Gastroesophageal sphincter (tissue), 4 donors: ENCODE results near the gene TESMIN. TPM values are rescaled to one million over a fixed set of nuclear protein-coding genes. Genes with fewer than 3 reads are reported as not detected.

Source experiments
- ATAC-seq: fragments of 150-250 bp; one replicate; pipeline ENCODE4 v1.9.1; 2016; ENCODE audit warnings: mild to moderate bottlenecking, moderate library complexity
- H3K27ac ChIP-seq, 4 donors: fragments of 200-600 bp; sonication (generic) in 3 of 4; 1 replicate in 3 of 4; 2 replicates in 1 of 4; pipeline ENCODE4 v1.5.1; 2016 to 2019
- H3K27me3 ChIP-seq: fragments of 200-600 bp; sonication (generic); one replicate; pipeline ENCODE4 v1.5.1; 2019
- H3K36me3 ChIP-seq, 2 donors: fragments of 200-600 bp; sonication (generic); one replicate each; pipeline ENCODE4 v1.5.1; 2019; ENCODE audit warnings: control low read depth in 1 of 2
- H3K4me1 ChIP-seq, 3 donors: fragments of 200-600 bp; sonication (generic); 1 replicate in 2 of 3; 2 replicates in 1 of 3; pipeline ENCODE4 v1.5.1; 2016 to 2019; ENCODE audit warnings: control low read depth in 2 of 3
- H3K4me3 ChIP-seq, 2 donors: fragments of 200-600 bp; sonication (generic); one replicate each; pipeline ENCODE4 v1.5.1; 2019; ENCODE audit warnings: mild to moderate bottlenecking in 1 of 2, moderate library complexity in 1 of 2
- H3K9me3 ChIP-seq, 3 donors: fragments of 200-600 bp; sonication (generic); one replicate each; pipeline ENCODE4 v1.5.1; 2017 to 2019; ENCODE audit warnings: control low read depth in 2 of 3
- EP300 ChIP-seq: sonication (generic); formaldehyde crosslinking; IDR thresholded peaks from one replicate; pipeline ENCODE4 v1.6.1; 2017; ENCODE audit warnings: antibody characterized with exemption, mild to moderate bottlenecking
- POLR2A ChIP-seq, 2 donors: fragments of 450-650 bp; IDR thresholded peaks; one replicate each; pipeline ENCODE4 v1.6.1; 2017; ENCODE audit warnings: antibody characterized with exemption in 2 of 2, mild to moderate bottlenecking in 2 of 2, moderate library complexity in 1 of 2
- POLR2AphosphoS5 ChIP-seq: sonication (generic); formaldehyde crosslinking; IDR thresholded peaks from one replicate; pipeline ENCODE4 v1.6.1; 2017; ENCODE audit warnings: antibody characterized with exemption
- WGBS, 2 donors: methylation state at CpG; one replicate each; pipeline ENCODE4 v1.1.5; 2018; ENCODE audit warnings: low coverage in 1 of 2; 5-methylcytosine and 5-hydroxymethylcytosine counted together
- total RNA-seq, 4 donors: library from RNA; depleted of rRNA; stranded (reverse); fragments of >200 nt; gene quantifications; one replicate each; pipeline ENCODE4 v1.1.0, GENCODE V29; 2016
- TF ChIP-seq, protein P1 (sequence below), 4 experiments: fragments of 200-600 bp in 2 of 4; fragments of 450-650 bp in 2 of 4; sonication (generic) in 1 of 4; IDR thresholded peaks; one replicate each; pipeline ENCODE4 v1.5.1; 2017 to 2019; ENCODE audit warnings: antibody characterized with exemption in 4 of 4, mild to moderate bottlenecking in 2 of 4, moderate library complexity in 2 of 4

TESMIN gene
- total RNA-seq, 4 donors from 2014 or later, result 0.12 to 0.54 (median 0.27) TPM; not detected in 1

DNA sequence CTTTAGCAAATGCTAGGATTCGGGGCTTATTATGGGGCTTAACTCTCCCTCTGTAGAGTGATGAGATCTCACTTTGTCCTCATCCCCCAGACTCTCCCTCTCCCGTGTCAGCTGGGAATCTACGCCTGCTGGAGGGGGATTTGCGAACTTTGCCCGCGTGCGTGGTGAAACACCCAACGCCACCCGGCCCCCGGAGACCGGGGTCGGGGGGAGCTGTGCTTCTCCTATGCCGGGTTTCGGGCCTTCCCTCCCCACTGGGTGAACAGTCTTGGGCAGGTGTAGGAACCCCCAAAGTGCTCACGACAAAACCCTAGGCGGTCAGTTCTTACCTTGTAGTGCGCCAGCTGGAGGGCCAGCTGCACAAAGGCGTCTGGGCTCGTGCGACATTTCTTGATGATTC is 21.6 kb upstream of the TESMIN start:
- Histone ChIP-seq H3K27ac (no peak overlapping the region), H3K4me3 (no peak overlapping the region), H3K36me3 (peaks cover 10 to 99% of the 10 kb centered on the region in 2 donors), H3K27me3 (no peaks in the 10 kb centered on the region), H3K9me3 (no peaks in the 10 kb centered on the region), H3K4me1 (peaks cover 0 to 5% (median 0%) of the 10 kb centered on the region in 3 donors)
- 83 to 93% methylated on average over 7 to 13 of the region's 20 CpGs for WGBS, 2 donors
- ATAC-seq, result no peak
- TF ChIP-seq EP300, result no peak
- TF ChIP-seq POLR2A (IDR thresholded peaks at IDR 0.05), result no peak
- TF ChIP-seq, protein P1, sequence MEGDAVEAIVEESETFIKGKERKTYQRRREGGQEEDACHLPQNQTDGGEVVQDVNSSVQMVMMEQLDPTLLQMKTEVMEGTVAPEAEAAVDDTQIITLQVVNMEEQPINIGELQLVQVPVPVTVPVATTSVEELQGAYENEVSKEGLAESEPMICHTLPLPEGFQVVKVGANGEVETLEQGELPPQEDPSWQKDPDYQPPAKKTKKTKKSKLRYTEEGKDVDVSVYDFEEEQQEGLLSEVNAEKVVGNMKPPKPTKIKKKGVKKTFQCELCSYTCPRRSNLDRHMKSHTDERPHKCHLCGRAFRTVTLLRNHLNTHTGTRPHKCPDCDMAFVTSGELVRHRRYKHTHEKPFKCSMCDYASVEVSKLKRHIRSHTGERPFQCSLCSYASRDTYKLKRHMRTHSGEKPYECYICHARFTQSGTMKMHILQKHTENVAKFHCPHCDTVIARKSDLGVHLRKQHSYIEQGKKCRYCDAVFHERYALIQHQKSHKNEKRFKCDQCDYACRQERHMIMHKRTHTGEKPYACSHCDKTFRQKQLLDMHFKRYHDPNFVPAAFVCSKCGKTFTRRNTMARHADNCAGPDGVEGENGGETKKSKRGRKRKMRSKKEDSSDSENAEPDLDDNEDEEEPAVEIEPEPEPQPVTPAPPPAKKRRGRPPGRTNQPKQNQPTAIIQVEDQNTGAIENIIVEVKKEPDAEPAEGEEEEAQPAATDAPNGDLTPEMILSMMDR (IDR thresholded peaks at IDR 0.05), result no peak
- TF ChIP-seq POLR2AphosphoS5, result no peak

DNA sequence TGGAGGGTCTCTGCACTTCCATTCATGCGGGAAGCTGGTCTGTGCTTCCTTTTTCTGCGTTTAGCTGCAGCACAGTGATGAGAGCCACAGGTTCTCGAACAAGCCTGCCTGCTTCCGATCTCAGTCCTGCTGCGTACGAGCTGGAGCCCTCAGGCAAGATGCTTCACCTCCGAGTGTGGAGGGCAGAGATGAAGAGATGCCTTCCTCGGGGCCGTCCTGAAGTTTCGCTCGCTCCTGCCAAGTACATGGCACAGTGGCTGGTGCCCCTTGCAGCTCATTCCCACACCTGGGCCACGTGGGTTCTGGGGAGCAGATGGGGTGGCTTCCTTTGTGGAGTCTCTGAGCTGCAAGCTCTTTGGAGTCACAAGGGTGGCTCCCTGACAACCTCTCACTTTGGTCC is 19.5 kb upstream of the TESMIN start:
- no peaks in the 10 kb centered on the region for H3K4me1 ChIP-seq
- H3K36me3 ChIP-seq, result peaks cover 10 to 98% of the 10 kb centered on the region in 2 donors
- H3K9me3 ChIP-seq, result no peaks in the 10 kb centered on the region
- H3K27ac ChIP-seq, result no peak overlapping the region
- TF ChIP-seq POLR2A (IDR thresholded peaks at IDR 0.05), result no peak
- TF ChIP-seq, protein P1 (IDR thresholded peaks at IDR 0.05), result no peak
- no peak for TF ChIP-seq POLR2AphosphoS5
- no peak for TF ChIP-seq EP300
- no peaks in the 10 kb centered on the region for H3K27me3 ChIP-seq
- H3K4me3 ChIP-seq, result no peak overlapping the region
- no peak for ATAC-seq
- WGBS, 2 donors, result 92 to 100% methylated on average over 1 to 12 of the region's 12 CpGs

DNA sequence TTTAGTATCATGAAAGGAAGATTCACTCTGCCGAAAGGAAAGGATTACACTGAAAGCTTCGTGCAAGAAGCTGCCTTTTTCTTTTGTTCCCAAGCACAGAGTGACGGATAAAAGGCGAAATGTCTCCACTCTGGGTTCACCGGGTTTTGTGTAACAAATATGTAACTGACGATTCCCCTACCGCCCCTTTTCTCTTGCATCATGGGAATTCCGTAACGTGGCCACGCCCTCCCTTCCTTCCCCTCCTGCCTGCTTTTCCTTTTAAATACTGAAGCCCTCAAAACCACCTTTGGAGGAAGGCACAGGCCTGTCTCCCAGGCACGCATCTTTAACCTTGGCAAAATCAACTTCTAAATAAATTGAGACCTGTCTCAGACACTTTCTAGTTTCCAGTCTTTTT is 16.4 kb upstream of the TESMIN start:
- H3K27ac ChIP-seq, result no peak overlapping the region
- WGBS, 2 donors, result 87 to 88% methylated on average over 9 to 11 of the region's 11 CpGs
- no peak overlapping the region for H3K4me3 ChIP-seq
- TF ChIP-seq EP300 (no peak), POLR2AphosphoS5 (no peak), POLR2A (IDR thresholded peaks at IDR 0.05) (no peak)
- TF ChIP-seq, protein P1 (IDR thresholded peaks at IDR 0.05), result no peak
- no peak for ATAC-seq
- no peaks in the 10 kb centered on the region for H3K27me3 ChIP-seq
- peaks cover 0 to 98% of the 10 kb centered on the region in 2 donors for H3K36me3 ChIP-seq
- no peaks in the 10 kb centered on the region for H3K9me3 ChIP-seq
- H3K4me1 ChIP-seq, result no peaks in the 10 kb centered on the region

DNA sequence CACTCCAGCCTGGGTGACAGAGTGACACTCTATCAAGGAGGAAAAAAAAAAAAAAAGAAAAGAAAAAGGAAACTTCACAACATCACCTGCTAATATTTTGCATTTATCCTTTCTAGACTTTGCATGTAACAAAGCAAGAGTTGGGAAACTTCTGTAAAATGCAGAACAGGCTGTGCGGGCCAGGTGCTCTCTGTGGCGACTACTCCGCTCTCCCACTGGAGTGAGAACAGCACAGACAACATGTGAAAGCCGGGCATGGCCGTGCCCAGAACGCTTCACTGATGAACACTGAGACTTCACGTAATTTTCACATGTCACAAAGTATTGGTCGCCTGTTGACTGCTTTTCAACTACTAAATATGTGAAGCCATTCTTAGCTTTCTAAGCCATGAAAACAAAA is 15.5 kb upstream of the TESMIN start:
- peaks cover 0 to 98% of the 10 kb centered on the region in 2 donors for H3K36me3 ChIP-seq

DNA sequence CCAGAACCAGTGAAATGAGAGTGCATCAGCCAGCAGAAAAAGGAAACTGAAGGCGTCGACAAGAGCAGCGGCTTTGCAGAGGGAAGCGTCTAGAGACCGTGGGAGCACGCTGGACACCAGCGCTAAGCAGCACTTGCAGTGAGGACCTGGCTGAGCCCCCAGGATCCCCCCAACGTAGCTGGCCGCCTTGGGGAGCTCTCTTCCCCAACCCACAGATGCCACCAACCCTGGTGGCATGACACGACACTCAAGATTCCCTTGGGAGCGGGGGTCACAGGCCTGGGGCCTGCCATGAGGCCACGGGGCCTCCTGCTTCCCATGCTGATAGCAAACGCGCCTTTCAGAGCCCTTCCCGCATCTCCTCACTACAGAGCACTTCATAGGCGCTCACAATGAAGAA is 13.4 kb upstream of the TESMIN start:
- H3K9me3 ChIP-seq, result no peaks in the 10 kb centered on the region
- H3K27ac ChIP-seq, result no peak overlapping the region
- WGBS, 2 donors, result 79 to 83% methylated on average over 5 to 9 of the region's 16 CpGs
- no peaks in the 10 kb centered on the region for H3K4me1 ChIP-seq
- H3K4me3 ChIP-seq, result no peak overlapping the region
- TF ChIP-seq EP300, result no peak
- no peak for TF ChIP-seq POLR2AphosphoS5
- TF ChIP-seq, protein P1 (IDR thresholded peaks at IDR 0.05), result no peak
- TF ChIP-seq POLR2A (IDR thresholded peaks at IDR 0.05), result no peak
- ATAC-seq, result no peak
- H3K36me3 ChIP-seq, result peaks cover 0 to 98% of the 10 kb centered on the region in 2 donors
- H3K27me3 ChIP-seq, result no peaks in the 10 kb centered on the region

More for the DNA sequence above, 15.5 kb upstream of the TESMIN start:
- ATAC-seq, result no peak
- TF ChIP-seq POLR2AphosphoS5, result no peak
- no peak overlapping the region for H3K4me3 ChIP-seq
- H3K27ac ChIP-seq, result no peak overlapping the region
- no peaks in the 10 kb centered on the region for H3K4me1 ChIP-seq
- no peaks in the 10 kb centered on the region for H3K27me3 ChIP-seq
- H3K9me3 ChIP-seq, result no peaks in the 10 kb centered on the region
- WGBS, 2 donors, result 95% methylated on average over 4 to 8 of the region's 8 CpGs
